ENCODE measurements around the gene EFEMP1.

Gene EFEMP1

GRCh38 chr2:55932843-55933242, 9.3 kb upstream of the EFEMP1 start:
- DNase-seq, result no peak

- no peak for DNase-seq
Observed at GRCh38 chr2:55931281-55931680, 7.7 kb upstream of the EFEMP1 start.

- no peak for DNase-seq
Observed at GRCh38 chr2:55929476-55929875, 5.9 kb upstream of the EFEMP1 start.

GRCh38 chr2:55926974-55927373, 3.4 kb upstream of the EFEMP1 start:
- DNase-seq, result no peak

GRCh38 chr2:55926246-55926645, 2.7 kb upstream of the EFEMP1 start:
- no peak for DNase-seq

- no peak for DNase-seq
Observed at GRCh38 chr2:55923982-55924321, 370 bp upstream of the EFEMP1 start.

- peak; percentile 55 for DNase-seq
Observed at GRCh38 chr2:55922291-55922907, 1.2 kb downstream of the EFEMP1 start.

- no peak for DNase-seq
Observed at GRCh38 chr2:55919574-55919973, 4.0 kb downstream of the EFEMP1 start.

- DNase-seq, result no peak
Observed at GRCh38 chr2:55918856-55919255, 4.7 kb downstream of the EFEMP1 start.

- DNase-seq, result no peak
Observed at GRCh38 chr2:55917713-55918390, 5.7 kb downstream of the EFEMP1 start.

GRCh38 chr2:55917117-55917516, 6.5 kb downstream of the EFEMP1 start:
- DNase-seq, result no peak

GRCh38 chr2:55916473-55917049, 7.0 kb downstream of the EFEMP1 start:
- no peak for DNase-seq

- no peak for DNase-seq
Observed at GRCh38 chr2:55914786-55915185, 8.8 kb downstream of the EFEMP1 start.

GRCh38 chr2:55912926-55913325, 10.7 kb downstream of the EFEMP1 start:
- no peak for DNase-seq

- no peak for DNase-seq
Observed at GRCh38 chr2:55910077-55910476, 13.5 kb downstream of the EFEMP1 start.

GRCh38 chr2:55907686-55908085, 15.9 kb downstream of the EFEMP1 start:
- no peak for DNase-seq

- DNase-seq, result no peak
Observed at GRCh38 chr2:55906993-55907392, 16.6 kb downstream of the EFEMP1 start.

- no peak for DNase-seq
Observed at GRCh38 chr2:55903727-55904126, 19.9 kb downstream of the EFEMP1 start.

- DNase-seq, result no peak
Observed at GRCh38 chr2:55902971-55903370, 20.6 kb downstream of the EFEMP1 start.

- DNase-seq, result no peak
Observed at GRCh38 chr2:55902429-55902828, 21.2 kb downstream of the EFEMP1 start.

GRCh38 chr2:55901941-55902340, 21.6 kb downstream of the EFEMP1 start:
- DNase-seq, result no peak

GRCh38 chr2:55901322-55901721, 22.3 kb downstream of the EFEMP1 start:
- peak; percentile 66 for DNase-seq

GRCh38 chr2:55899881-55900280, 23.7 kb downstream of the EFEMP1 start:
- DNase-seq, result no peak

- DNase-seq, result no peak
Observed at GRCh38 chr2:55898386-55899040, 25.1 kb downstream of the EFEMP1 start.

All from islet precursor cell (in vitro differentiated cells).